Measurements from ENCODE around the gene CASP9.

CASP9 gene

DNA sequence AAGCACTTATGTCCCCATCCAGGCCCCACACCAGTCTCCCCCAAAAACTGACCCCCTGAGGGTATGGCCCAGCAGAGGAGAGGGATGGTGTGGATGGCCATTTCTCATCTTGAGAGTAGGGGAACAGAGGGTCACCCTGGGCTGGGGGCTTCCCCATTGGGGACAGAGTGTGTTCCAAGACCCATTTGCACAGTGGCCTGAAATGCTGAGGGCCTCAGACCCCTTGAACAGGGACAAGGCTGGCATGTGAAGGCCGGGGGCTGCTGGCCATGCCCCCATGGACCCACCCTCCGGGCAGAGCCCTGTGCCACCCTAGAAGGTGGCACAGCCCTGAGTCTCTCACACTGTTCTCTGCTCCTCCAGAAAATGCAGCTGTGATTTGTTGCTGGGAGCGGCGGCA is 77.8 kb downstream of the CASP9 start:
- DNase-seq (ENCODE audit: low read depth in 2 of 2): no peak

DNA sequence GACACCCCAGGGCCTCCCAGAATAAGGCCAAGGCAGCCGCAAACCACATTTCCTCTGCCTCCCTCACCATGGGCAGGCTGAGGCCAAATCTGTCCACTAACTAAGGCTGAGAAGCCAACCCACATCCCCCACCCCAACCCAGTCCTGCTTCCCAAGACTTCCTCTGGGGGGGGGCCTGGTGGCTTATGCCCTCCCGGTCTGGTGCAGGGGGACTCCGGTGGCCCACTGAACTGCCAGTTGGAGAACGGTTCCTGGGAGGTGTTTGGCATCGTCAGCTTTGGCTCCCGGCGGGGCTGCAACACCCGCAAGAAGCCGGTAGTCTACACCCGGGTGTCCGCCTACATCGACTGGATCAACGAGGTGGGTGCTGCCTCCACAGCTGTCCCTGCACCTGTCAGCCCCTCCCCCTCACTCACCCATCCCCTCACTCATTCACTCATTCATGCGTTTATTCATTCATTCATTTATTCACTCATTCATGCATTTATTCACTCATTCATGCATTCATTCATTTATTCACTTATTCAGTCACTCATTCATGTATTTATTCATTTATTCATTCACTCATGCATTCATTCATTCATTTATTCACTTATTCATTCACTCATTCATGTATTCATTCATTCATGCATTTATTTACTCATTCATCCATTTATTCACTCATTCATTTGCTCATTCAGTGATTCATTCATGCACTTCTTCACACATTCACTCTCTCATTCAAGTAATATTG is 78.5 kb downstream of the CASP9 start:
- DNase-seq (ENCODE audit: low read depth in 2 of 2): no peak

DNA sequence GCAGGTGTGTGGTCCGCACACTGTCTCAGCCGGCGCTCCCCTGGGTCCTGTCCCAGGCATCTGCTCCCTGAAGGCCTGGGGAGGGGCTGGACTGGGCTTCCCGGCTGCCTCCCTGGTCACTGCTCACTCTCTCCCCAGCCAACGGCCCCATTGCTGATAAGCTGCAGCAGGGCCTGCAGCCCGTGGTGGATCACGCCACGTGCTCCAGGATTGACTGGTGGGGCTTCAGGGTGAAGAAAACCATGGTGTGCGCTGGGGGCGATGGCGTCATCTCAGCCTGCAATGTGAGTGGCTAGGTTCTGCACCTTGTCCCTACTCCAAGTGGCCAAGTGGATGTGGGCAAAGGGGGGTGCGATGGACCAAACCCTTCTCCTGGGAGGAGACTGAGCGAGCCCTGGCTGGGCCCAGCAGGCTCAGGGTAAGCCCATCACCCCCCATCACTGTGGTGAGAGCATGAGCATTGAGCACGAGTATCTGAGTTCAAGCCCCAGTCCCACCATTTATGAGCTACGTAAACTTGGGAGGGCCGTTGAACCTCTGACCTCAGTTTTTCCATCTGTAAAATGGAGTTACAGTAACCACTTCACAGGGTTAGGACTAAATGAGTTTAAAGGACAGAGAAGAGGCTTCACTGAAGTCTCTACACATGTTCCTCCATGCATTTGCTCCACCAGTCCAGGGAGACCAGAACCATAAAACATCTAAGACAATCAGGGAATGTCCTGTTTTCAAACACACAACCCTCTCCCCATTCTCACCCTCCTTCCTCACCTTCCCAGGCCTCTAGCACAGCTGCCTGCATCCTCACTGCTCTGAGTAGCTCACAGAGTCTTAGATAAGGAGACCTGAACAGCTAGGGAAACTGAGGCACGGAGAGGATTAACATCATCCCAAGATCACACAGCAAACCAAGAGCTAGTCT is 79.3 kb downstream of the CASP9 start:
- no peak for DNase-seq (ENCODE audit: low read depth in 2 of 2)

DNA sequence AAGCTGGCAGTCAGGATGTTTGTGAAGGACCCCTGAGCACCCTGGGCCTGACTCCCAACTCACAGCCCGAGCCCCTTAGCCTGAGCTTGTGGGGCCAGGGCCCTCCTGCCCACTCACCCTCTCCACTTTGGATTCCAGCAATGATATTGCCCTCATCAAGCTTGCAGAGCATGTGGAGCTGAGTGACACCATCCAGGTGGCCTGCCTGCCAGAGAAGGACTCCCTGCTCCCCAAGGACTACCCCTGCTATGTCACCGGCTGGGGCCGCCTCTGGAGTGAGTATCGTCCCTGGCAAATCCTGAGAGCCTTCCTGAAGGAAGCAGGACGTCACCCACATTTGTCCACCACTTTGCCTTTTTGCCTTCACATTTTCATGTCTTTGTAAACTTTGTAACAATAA is 80.7 kb downstream of the CASP9 start:
- DNase-seq (ENCODE audit: low read depth in 2 of 2): no peak

DNA sequence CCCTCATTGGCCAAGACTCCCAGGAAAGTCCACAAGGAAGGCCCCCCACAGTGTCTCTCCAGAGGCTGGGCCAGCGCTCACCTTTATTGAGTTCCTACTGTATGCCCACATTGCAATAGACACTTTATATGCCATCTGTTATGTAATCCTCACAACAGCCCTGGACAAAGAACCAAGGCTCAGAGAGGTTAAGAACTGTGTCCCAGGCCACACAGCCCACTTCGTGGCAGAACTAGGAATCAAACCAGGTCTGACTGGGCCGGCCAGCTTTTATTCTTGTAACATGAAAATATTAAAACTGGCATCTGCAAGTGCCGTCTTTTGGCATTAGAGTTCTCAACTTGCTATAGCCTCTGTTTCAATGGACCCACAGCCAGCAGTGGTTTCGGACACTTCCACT is 81.3 kb downstream of the CASP9 start:
- DNase-seq (ENCODE audit: low read depth in 2 of 2): no peak

DNA sequence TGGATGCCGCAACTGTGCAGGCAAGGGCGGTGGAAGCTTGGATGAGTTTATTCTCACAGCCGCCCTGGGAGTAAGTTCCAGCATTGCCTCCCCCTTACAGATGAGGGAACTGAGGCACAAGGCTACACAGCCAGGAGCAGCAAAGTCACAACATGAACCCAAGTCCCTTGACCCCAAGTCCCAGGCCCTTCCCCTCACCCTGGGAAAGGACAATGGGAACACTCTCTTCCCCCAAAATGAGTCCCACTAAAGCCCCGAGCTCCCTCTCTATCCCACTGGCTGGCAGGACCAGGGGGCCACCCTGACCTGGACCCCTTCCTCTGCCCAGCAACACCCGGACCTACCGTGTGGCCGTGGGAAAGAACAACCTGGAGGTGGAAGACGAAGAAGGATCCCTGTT is 81.9 kb downstream of the CASP9 start:
- no peak for DNase-seq (ENCODE audit: low read depth in 2 of 2)
